ENCODE data around the gene CSF3. TPM values are rescaled to one million over a fixed set of nuclear protein-coding genes. Genes with fewer than 3 reads are reported as not detected.

The CSF3 gene
- polyA plus RNA-seq, 1 donor from 2014 or later: not detected

- TF ChIP-seq TAF1 (IDR thresholded peaks at IDR 0.05; ENCODE audit: low read depth) (no peak), CTCF (IDR thresholded peaks at IDR 0.05; ENCODE audit: poor library complexity, severe bottlenecking) (no peak), SMC3 (conservative IDR thresholded peaks at IDR 0.05; ENCODE audit: poor library complexity) (no peak), RAD21 (conservative IDR thresholded peaks at IDR 0.05) (no peak), EZH2 (IDR thresholded peaks at IDR 0.05; ENCODE audit: borderline replicate concordance, insufficient read depth, low read length, poor library complexity, severe bottlenecking) (no peak), MXI1 (conservative IDR thresholded peaks at IDR 0.05; ENCODE audit: poor library complexity, severe bottlenecking) (no peak), POLR2AphosphoS5 (IDR thresholded peaks at IDR 0.05) (no peak), EP300 (conservative IDR thresholded peaks at IDR 0.05; ENCODE audit: poor library complexity, severe bottlenecking) (no peak)
- TF ChIP-seq, protein P1, sequence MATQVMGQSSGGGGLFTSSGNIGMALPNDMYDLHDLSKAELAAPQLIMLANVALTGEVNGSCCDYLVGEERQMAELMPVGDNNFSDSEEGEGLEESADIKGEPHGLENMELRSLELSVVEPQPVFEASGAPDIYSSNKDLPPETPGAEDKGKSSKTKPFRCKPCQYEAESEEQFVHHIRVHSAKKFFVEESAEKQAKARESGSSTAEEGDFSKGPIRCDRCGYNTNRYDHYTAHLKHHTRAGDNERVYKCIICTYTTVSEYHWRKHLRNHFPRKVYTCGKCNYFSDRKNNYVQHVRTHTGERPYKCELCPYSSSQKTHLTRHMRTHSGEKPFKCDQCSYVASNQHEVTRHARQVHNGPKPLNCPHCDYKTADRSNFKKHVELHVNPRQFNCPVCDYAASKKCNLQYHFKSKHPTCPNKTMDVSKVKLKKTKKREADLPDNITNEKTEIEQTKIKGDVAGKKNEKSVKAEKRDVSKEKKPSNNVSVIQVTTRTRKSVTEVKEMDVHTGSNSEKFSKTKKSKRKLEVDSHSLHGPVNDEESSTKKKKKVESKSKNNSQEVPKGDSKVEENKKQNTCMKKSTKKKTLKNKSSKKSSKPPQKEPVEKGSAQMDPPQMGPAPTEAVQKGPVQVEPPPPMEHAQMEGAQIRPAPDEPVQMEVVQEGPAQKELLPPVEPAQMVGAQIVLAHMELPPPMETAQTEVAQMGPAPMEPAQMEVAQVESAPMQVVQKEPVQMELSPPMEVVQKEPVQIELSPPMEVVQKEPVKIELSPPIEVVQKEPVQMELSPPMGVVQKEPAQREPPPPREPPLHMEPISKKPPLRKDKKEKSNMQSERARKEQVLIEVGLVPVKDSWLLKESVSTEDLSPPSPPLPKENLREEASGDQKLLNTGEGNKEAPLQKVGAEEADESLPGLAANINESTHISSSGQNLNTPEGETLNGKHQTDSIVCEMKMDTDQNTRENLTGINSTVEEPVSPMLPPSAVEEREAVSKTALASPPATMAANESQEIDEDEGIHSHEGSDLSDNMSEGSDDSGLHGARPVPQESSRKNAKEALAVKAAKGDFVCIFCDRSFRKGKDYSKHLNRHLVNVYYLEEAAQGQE (IDR thresholded peaks at IDR 0.05; ENCODE audit: borderline replicate concordance): no peak
- H4K20me1 ChIP-seq (ENCODE audit: insufficient read depth): no peaks in the 10 kb centered on the region
- H3F3A ChIP-seq (ENCODE audit: insufficient read depth, low read length, poor library complexity, severe bottlenecking): no peaks in the 10 kb centered on the region
- H3K79me2 ChIP-seq (replicated peaks; ENCODE audit: insufficient read depth, low read length): no peaks in the 10 kb centered on the region
- peaks cover 8% of the 10 kb centered on the region for H3K36me3 ChIP-seq (ENCODE audit: insufficient read depth, low read length)
- no peak overlapping the region for H3K4me3 ChIP-seq (ENCODE audit: low read length)
- H3K27ac ChIP-seq (ENCODE audit: low read length): no peak overlapping the region
- H3K9ac ChIP-seq (ENCODE audit: low read length): no peak overlapping the region
- H3K9me2 ChIP-seq (ENCODE audit: insufficient read depth, low read length): no peaks in the 10 kb centered on the region
- H3K4me2 ChIP-seq (ENCODE audit: low read length): no peak overlapping the region
- no peak overlapping the region for H2AFZ ChIP-seq (ENCODE audit: low read depth, low read length)
- no peaks in the 10 kb centered on the region for H3K27me3 ChIP-seq (ENCODE audit: insufficient read depth, low read depth, low read length)
- no peaks in the 10 kb centered on the region for H3K9me3 ChIP-seq (ENCODE audit: low read length)
Measured at GRCh38 chr17:39988206-39988810, 26.9 kb upstream of the CSF3 start.

DNA sequence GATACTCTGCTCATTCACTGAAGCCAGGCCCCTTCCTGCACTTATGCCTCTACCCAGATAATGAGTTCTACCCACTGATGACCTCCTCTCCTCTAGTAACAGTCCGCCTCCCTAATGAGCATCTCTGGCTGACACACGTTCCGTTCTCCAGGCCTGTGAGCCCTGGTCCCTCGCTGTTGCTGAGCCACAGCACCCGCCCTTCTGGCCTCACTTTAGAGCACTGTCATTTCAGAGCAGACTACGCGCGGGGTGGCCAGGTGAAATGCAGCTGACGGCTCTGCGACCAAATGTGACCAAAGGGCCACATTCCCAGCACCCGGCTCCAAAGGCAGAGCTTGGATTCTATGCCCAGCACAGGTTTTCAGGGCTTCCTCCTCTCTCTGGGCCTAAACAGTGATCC lies 20.8 kb upstream of the CSF3 start:
- no peaks in the 10 kb centered on the region for H3K79me2 ChIP-seq (replicated peaks; ENCODE audit: insufficient read depth, low read length)
- no peaks in the 10 kb centered on the region for H3F3A ChIP-seq (ENCODE audit: insufficient read depth, low read length, poor library complexity, severe bottlenecking)
- no peak overlapping the region for H3K9ac ChIP-seq (ENCODE audit: low read length)
- H3K4me3 ChIP-seq (ENCODE audit: low read length): no peak overlapping the region
- no peaks in the 10 kb centered on the region for H3K27me3 ChIP-seq (ENCODE audit: insufficient read depth, low read depth, low read length)
- no peaks in the 10 kb centered on the region for H3K36me3 ChIP-seq (ENCODE audit: insufficient read depth, low read length)
- H4K20me1 ChIP-seq (ENCODE audit: insufficient read depth): no peaks in the 10 kb centered on the region
- no peaks in the 10 kb centered on the region for H3K9me3 ChIP-seq (ENCODE audit: low read length)
- TF ChIP-seq, protein P1 (IDR thresholded peaks at IDR 0.05; ENCODE audit: borderline replicate concordance): no peak
- TF ChIP-seq EP300 (conservative IDR thresholded peaks at IDR 0.05; ENCODE audit: poor library complexity, severe bottlenecking): no peak
- TF ChIP-seq MXI1 (conservative IDR thresholded peaks at IDR 0.05; ENCODE audit: poor library complexity, severe bottlenecking): no peak
- no peak for TF ChIP-seq EZH2 (IDR thresholded peaks at IDR 0.05; ENCODE audit: borderline replicate concordance, insufficient read depth, low read length, poor library complexity, severe bottlenecking)
- TF ChIP-seq SMC3 (conservative IDR thresholded peaks at IDR 0.05; ENCODE audit: poor library complexity): no peak
- no peak for TF ChIP-seq CTCF (IDR thresholded peaks at IDR 0.05; ENCODE audit: poor library complexity, severe bottlenecking)
- TF ChIP-seq POLR2AphosphoS5 (IDR thresholded peaks at IDR 0.05): no peak
- TF ChIP-seq RAD21 (conservative IDR thresholded peaks at IDR 0.05): no peak
- no peak for TF ChIP-seq TAF1 (IDR thresholded peaks at IDR 0.05; ENCODE audit: low read depth)
- no peak overlapping the region for H3K4me2 ChIP-seq (ENCODE audit: low read length)
- no peak overlapping the region for H2AFZ ChIP-seq (ENCODE audit: low read depth, low read length)
- no peak overlapping the region for H3K27ac ChIP-seq (ENCODE audit: low read length)
- no peaks in the 10 kb centered on the region for H3K9me2 ChIP-seq (ENCODE audit: insufficient read depth, low read length)

Measured in neural cell (in vitro differentiated cells).